Mesenchymal stem cell (in vitro differentiated cells and primary cell): ENCODE results near the gene ASB10. TPM values are rescaled to one million over a fixed set of nuclear protein-coding genes. Genes with fewer than 3 reads are reported as not detected.

Experiments used
- DNase-seq: peaks from one replicate; pipeline ENCODE4 v3.0.0-alpha.2; 2013
- H2AFZ ChIP-seq: one replicate; pipeline ENCODE4 v1.6.1; 2013; ENCODE audit warnings: low read depth, mild to moderate bottlenecking, control low read depth, inconsistent platforms, low read length, moderate library complexity
- H2AK5ac ChIP-seq: 2 replicates; pipeline ENCODE4 v1.6.1; 2013; ENCODE audit warnings: low read length, moderate library complexity, mild to moderate bottlenecking, inconsistent platforms; ENCODE audit not compliant: severe bottlenecking
- H2BK120ac ChIP-seq: one replicate; pipeline ENCODE4 v1.6.1; 2013; ENCODE audit warnings: low read depth, mild to moderate bottlenecking, inconsistent platforms, low read length, moderate library complexity
- H2BK12ac ChIP-seq, 2 experiments: one replicate each; pipeline ENCODE4 v1.6.1; 2013; ENCODE audit warnings: inconsistent platforms in 2 of 2, low read length in 2 of 2, mild to moderate bottlenecking in 2 of 2, moderate library complexity in 2 of 2, control low read depth in 1 of 2
- H2BK15ac ChIP-seq: one replicate; pipeline ENCODE4 v1.6.1; 2013; ENCODE audit warnings: mild to moderate bottlenecking, low read depth, inconsistent platforms; ENCODE audit not compliant: poor library complexity, severe bottlenecking
- H2BK5ac ChIP-seq: 2 replicates; pipeline ENCODE4 v1.6.1; 2013; ENCODE audit warnings: low read depth, mild to moderate bottlenecking, low read length, control low read depth, inconsistent platforms; ENCODE audit not compliant: poor library complexity, severe bottlenecking
- H3K14ac ChIP-seq, 2 experiments: one replicate each; pipeline ENCODE4 v1.6.1; 2013; ENCODE audit warnings: inconsistent platforms in 2 of 2, low read length in 2 of 2, control low read depth in 1 of 2, mild to moderate bottlenecking in 1 of 2, moderate library complexity in 1 of 2
- H3K18ac ChIP-seq, 2 experiments: one replicate each; pipeline ENCODE4 v1.6.1; 2013; ENCODE audit warnings: inconsistent platforms in 2 of 2, low read length in 2 of 2, control low read depth in 1 of 2, low read depth in 1 of 2, mild to moderate bottlenecking in 1 of 2
- H3K23ac ChIP-seq, 2 experiments: one replicate each; pipeline ENCODE4 v1.6.1; 2013; ENCODE audit warnings: inconsistent platforms in 2 of 2, low read length in 2 of 2, mild to moderate bottlenecking in 2 of 2, moderate library complexity in 2 of 2, control low read depth in 1 of 2
- H3K27ac ChIP-seq: 2 replicates; pipeline ENCODE4 v1.5.1; 2013; ENCODE audit warnings: mild to moderate bottlenecking, moderate library complexity, low read length, control low read depth, inconsistent platforms; ENCODE audit not compliant: poor library complexity, severe bottlenecking
- H3K27me3 ChIP-seq, 2 experiments: 2 replicates each; pipeline versions ENCODE4 v1.6.1 to v1.7.0; 2013; ENCODE audit warnings: low read length in 2 of 2, mild to moderate bottlenecking in 2 of 2, moderate library complexity in 2 of 2, control low read depth in 1 of 2, inconsistent platforms in 1 of 2; ENCODE audit not compliant: control insufficient read depth in 1 of 2, insufficient read depth in 1 of 2
- H3K36me3 ChIP-seq, 2 experiments: 2 replicates each; pipeline versions ENCODE4 v1.6.1 to v1.7.0; 2013; ENCODE audit warnings: low read length in 2 of 2, control low read depth in 1 of 2, inconsistent platforms in 1 of 2, low read depth in 1 of 2, mild to moderate bottlenecking in 1 of 2; ENCODE audit not compliant: insufficient read depth in 2 of 2, control insufficient read depth in 1 of 2
- H3K4ac ChIP-seq, 2 experiments: one replicate each; pipeline ENCODE4 v1.6.1; 2013; ENCODE audit warnings: inconsistent platforms in 2 of 2, low read length in 2 of 2, mild to moderate bottlenecking in 2 of 2, moderate library complexity in 2 of 2, control low read depth in 1 of 2, low read depth in 1 of 2
- H3K4me1 ChIP-seq: 2 replicates; pipeline ENCODE4 v1.6.1; 2013; ENCODE audit warnings: low read depth, low read length, control low read depth; ENCODE audit not compliant: control insufficient read depth, insufficient read depth
- H3K4me2 ChIP-seq: 2 replicates; pipeline ENCODE4 v1.6.1; 2013; ENCODE audit warnings: low read length, mild to moderate bottlenecking, inconsistent platforms; ENCODE audit not compliant: poor library complexity, severe bottlenecking
- H3K4me3 ChIP-seq, 2 experiments: 2 replicates each; pipeline versions ENCODE4 v1.5.1 to v1.7.0; 2013; ENCODE audit warnings: low read length in 2 of 2, mild to moderate bottlenecking in 2 of 2, control low read depth in 1 of 2, low read depth in 1 of 2; ENCODE audit not compliant: insufficient read depth in 1 of 2
- H3K79me1 ChIP-seq: replicated peaks from 2 replicates; pipeline ENCODE4 v1.6.1; 2013; ENCODE audit warnings: mild to moderate bottlenecking, control low read depth, low read length, inconsistent platforms; ENCODE audit not compliant: poor library complexity, severe bottlenecking
- H3K9ac ChIP-seq: 2 replicates; pipeline ENCODE4 v1.7.0; 2013; ENCODE audit warnings: mild to moderate bottlenecking, low read length, moderate library complexity
- H3K9me3 ChIP-seq: 2 replicates; pipeline ENCODE4 v1.7.0; 2013; ENCODE audit warnings: mild to moderate bottlenecking, low read length; ENCODE audit not compliant: control insufficient read depth
- H4K8ac ChIP-seq: one replicate; pipeline ENCODE4 v1.6.1; 2013; ENCODE audit warnings: inconsistent platforms, mild to moderate bottlenecking, low read length, moderate library complexity
- H4K91ac ChIP-seq: one replicate; pipeline ENCODE4 v1.6.1; 2013; ENCODE audit warnings: mild to moderate bottlenecking, low read length, inconsistent platforms
- WGBS: methylation state at CpG from one replicate; pipeline ENCODE4 v1.1.7; 2013; ENCODE audit warnings: mixed read lengths; 5-methylcytosine and 5-hydroxymethylcytosine counted together
- polyA plus RNA-seq, 2 experiments: library from polyadenylated mRNA; stranded (reverse); fragments of 200-250 nt; gene quantifications; one replicate each; pipeline ENCODE4 v1.2.3, GENCODE V29; 2013

ASB10 gene, protein sequence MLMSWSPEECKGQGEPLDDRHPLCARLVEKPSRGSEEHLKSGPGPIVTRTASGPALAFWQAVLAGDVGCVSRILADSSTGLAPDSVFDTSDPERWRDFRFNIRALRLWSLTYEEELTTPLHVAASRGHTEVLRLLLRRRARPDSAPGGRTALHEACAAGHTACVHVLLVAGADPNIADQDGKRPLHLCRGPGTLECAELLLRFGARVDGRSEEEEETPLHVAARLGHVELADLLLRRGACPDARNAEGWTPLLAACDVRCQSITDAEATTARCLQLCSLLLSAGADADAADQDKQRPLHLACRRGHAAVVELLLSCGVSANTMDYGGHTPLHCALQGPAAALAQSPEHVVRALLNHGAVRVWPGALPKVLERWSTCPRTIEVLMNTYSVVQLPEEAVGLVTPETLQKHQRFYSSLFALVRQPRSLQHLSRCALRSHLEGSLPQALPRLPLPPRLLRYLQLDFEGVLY
- polyA plus RNA-seq (2013, experiment 1 of 2), result not detected
- not detected for polyA plus RNA-seq (2013, experiment 2 of 2)

DNA sequence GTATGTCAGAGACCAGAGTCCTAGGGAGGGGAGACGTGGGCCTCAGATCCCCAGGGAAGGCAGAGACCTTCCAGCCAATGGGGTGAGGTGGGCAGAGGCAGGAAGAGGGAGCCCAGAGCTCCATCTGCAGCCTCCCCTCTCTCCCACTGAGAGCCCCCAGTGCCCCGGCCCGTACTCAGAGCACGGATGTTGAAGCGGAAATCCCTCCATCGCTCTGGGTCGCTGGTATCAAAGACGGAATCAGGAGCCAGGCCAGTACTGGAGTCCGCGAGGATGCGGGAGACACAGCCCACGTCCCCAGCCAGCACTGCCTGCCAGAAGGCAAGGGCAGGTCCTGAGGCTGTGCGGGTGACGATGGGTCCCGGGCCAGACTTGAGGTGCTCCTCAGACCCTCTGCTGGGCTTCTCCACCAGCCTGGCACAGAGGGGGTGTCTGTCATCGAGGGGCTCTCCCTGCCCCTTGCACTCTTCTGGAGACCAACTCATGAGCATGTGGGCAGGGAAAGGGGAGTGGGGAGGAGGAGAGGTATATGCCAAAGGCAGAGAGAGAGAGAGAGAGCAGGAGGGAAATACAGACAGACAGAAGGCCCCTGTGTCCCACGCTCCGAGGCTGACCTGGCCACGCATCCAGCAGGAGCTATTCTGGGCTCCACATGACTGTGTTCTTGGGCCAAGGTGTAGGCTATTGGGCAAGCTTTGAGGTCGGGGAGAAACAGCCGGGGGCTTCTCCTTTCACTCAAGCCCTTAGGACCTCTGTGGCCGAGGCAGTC, at the start of gene ASB10:
ASB10 (minus strand) TSS at position 611 of the 769 bp plus-strand sequence; CDS start at position 491, 120 bp downstream.
- Histone ChIP-seq H2BK5ac (no peak within 1 kb of the TSS), H3K4me2 (no peak within 1 kb of the TSS), H3K4me3 (no peak within 1 kb of the TSS), H3K27me3 (peaks cover 42 to 80% of the 10 kb centered on the region in 2 experiments), H2AK5ac (no peak within 1 kb of the TSS), H3K36me3 (no peaks in the 10 kb centered on the region), H2BK12ac (no peak within 1 kb of the TSS), H2AFZ (no peak within 1 kb of the TSS), H3K9ac (no peak within 1 kb of the TSS), H4K8ac (no peak within 1 kb of the TSS), H3K14ac (no peak within 1 kb of the TSS), H3K9me3 (peaks cover 6% of the 10 kb centered on the region), H2BK15ac (no peak within 1 kb of the TSS), H3K4ac (no peak within 1 kb of the TSS), H3K4me1 (no peaks in the 10 kb centered on the region), H3K23ac (no peak within 1 kb of the TSS), H2BK120ac (no peak within 1 kb of the TSS), H3K18ac (no peak within 1 kb of the TSS), H3K27ac (no peak within 1 kb of the TSS), H3K79me1 (no peaks in the 10 kb centered on the region), H4K91ac (no peak within 1 kb of the TSS)
- WGBS, result 86% methylated on average over 22 of the region's 22 CpGs
- no peak for DNase-seq

DNA sequence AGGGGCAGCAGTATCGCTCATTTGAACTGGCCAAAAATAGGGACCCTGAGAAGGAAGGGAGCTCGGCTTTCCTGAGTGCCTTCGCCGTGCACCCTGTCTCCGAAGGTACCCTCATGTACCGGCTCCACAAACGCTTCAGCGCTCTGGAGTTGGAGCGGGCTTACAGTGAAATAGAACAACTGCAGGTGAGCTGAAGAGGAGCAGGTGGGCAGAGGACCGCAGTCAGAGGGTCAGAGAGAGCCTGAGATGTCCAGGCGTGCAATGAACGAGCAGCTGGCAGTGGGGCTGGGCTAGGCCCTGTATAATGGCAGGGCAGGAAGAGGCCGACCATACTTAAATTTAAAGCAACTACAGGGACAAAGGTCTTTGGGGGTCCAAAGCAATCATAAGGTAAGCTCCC, 49.4 kb upstream of the ASB10 start:
- DNase-seq, result no peak
- Histone ChIP-seq H3K18ac (no peak overlapping the region), H2AK5ac (no peak overlapping the region), H2AFZ (no peak overlapping the region), H2BK5ac (no peak overlapping the region), H3K14ac (no peak overlapping the region), H2BK15ac (no peak overlapping the region), H3K27ac (no peak overlapping the region), H3K79me1 (peaks cover 15% of the 10 kb centered on the region), H3K27me3 (no peaks in the 10 kb centered on the region), H3K4me3 (no peak overlapping the region), H3K4me2 (no peak overlapping the region), H2BK120ac (no peak overlapping the region), H3K9ac (no peak overlapping the region), H4K91ac (no peak overlapping the region), H2BK12ac (no peak overlapping the region), H3K36me3 (peaks cover 69 to 70% of the 10 kb centered on the region in 2 experiments), H3K4me1 (peaks cover 25% of the 10 kb centered on the region), H3K4ac (no peak overlapping the region), H4K8ac (no peak overlapping the region), H3K9me3 (no peaks in the 10 kb centered on the region), H3K23ac (no peak overlapping the region)
- WGBS, result 98% methylated on average over 13 of the region's 13 CpGs

DNA sequence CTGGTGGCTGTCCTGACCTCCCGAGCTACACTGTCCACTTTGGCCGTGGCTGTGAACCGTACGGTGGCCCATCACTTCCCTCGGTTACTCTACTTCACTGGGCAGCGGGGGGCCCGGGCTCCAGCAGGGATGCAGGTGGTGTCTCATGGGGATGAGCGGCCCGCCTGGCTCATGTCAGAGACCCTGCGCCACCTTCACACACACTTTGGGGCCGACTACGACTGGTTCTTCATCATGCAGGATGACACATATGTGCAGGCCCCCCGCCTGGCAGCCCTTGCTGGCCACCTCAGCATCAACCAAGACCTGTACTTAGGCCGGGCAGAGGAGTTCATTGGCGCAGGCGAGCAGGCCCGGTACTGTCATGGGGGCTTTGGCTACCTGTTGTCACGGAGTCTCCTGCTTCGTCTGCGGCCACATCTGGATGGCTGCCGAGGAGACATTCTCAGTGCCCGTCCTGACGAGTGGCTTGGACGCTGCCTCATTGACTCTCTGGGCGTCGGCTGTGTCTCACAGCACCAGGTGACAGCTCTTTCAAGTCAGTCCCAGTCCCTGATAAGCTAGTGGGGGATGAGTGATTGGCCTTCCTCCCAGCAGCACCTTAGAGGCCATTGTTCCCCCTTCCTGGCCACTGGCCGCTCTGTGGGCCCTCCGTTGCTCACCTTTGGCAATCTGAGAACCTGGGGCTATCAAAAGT, 48.2 kb upstream of the ASB10 start:
- Histone ChIP-seq H2BK5ac (no peak overlapping the region), H2BK12ac (no peak overlapping the region), H3K4me2 (no peak overlapping the region), H4K8ac (no peak overlapping the region), H2AFZ (no peak overlapping the region), H3K4me3 (no peak overlapping the region), H4K91ac (no peak overlapping the region), H3K14ac (no peak overlapping the region), H3K4me1 (peaks cover 25% of the 10 kb centered on the region), H3K36me3 (peaks cover 59 to 60% of the 10 kb centered on the region in 2 experiments), H3K27ac (no peak overlapping the region), H2AK5ac (no peak overlapping the region), H3K9ac (no peak overlapping the region), H3K27me3 (no peaks in the 10 kb centered on the region), H3K4ac (no peak overlapping the region), H2BK120ac (no peak overlapping the region), H2BK15ac (no peak overlapping the region), H3K23ac (no peak overlapping the region), H3K9me3 (no peaks in the 10 kb centered on the region), H3K79me1 (peaks cover 8% of the 10 kb centered on the region), H3K18ac (no peak overlapping the region)
- DNase-seq, result no peak
- WGBS, result 97% methylated on average over 27 of the region's 28 CpGs
